ENCODE results near the gene LGI1.

GRCh38 chr10:93710333-93710909 is 47.3 kb upstream of the LGI1 start:
- no peak for TF ChIP-seq CTCF (IDR thresholded peaks at IDR 0.05; ENCODE audit: poor library complexity)
- TF ChIP-seq EZH2phosphoT487 (IDR thresholded peaks at IDR 0.05; ENCODE audit: low read depth, severe bottlenecking, unreplicated experiment) = no peak
- TF ChIP-seq EZH2 (IDR thresholded peaks at IDR 0.05; ENCODE audit: borderline replicate concordance) = no peak
